Kidney capillary endothelial cell (primary cell): ENCODE data around the gene STS.
"Not testable (repeated sequence)": the region's sequence is repeated elsewhere in the genome, so short reads cannot be mapped to it uniquely, and the experiment has no call there.

Source experiments
- DNase-seq: peaks from one replicate; pipeline ENCODE4 v3.0.0-alpha.2; 2018; ENCODE audit warnings: low spot score

Gene STS

GRCh38 chrX:7143076-7143475 lies 4.4 kb upstream of the STS start:
- no peak for DNase-seq

- DNase-seq = no peak
Observed at GRCh38 chrX:7143941-7144525, 3.5 kb upstream of the STS start.

- DNase-seq = no peak
Observed at GRCh38 chrX:7145454-7145853, 2.1 kb upstream of the STS start.

- no peak for DNase-seq
Observed at GRCh38 chrX:7146020-7146702, 1.4 kb upstream of the STS start.

- no peak for DNase-seq
Observed at GRCh38 chrX:7146703-7147412, 654 bp upstream of the STS start.

GRCh38 chrX:7147978-7148854 lies 704 bp downstream of the STS start, which contains the start of gene PUDP:
TSS of gene PUDP (minus strand) at chrX:7148153. CDS start at chrX:7148113, 40 bp downstream.
- peak; percentile 92 for DNase-seq

- no peak for DNase-seq
Observed at GRCh38 chrX:7149411-7149810, 1.9 kb downstream of the STS start.

- no peak for DNase-seq
Observed at GRCh38 chrX:7153231-7153630, 5.7 kb downstream of the STS start.

GRCh38 chrX:7154041-7154597 lies 6.6 kb downstream of the STS start:
- DNase-seq = no peak

- DNase-seq = no peak
Observed at GRCh38 chrX:7155163-7155562, 7.7 kb downstream of the STS start.

- DNase-seq = no peak
Observed at GRCh38 chrX:7156879-7157278, 9.4 kb downstream of the STS start.

GRCh38 chrX:7158468-7158990 lies 11.0 kb downstream of the STS start:
- no peak for DNase-seq

GRCh38 chrX:7159149-7159861 lies 11.8 kb downstream of the STS start:
- DNase-seq = no peak

- DNase-seq = no peak
Observed at GRCh38 chrX:7163146-7163677, 15.7 kb downstream of the STS start.

GRCh38 chrX:7164174-7164573 lies 16.7 kb downstream of the STS start:
- no peak for DNase-seq

- no peak for DNase-seq
Observed at GRCh38 chrX:7168371-7168770, 20.9 kb downstream of the STS start.

- no peak for DNase-seq
Observed at GRCh38 chrX:7169627-7170026, 22.1 kb downstream of the STS start.

- DNase-seq = peak; percentile 69
Observed at GRCh38 chrX:7170898-7171297, 23.4 kb downstream of the STS start.

- DNase-seq = not testable (repeated sequence)
Observed at GRCh38 chrX:7178859-7179258, 31.3 kb downstream of the STS start.

GRCh38 chrX:7179446-7179845 lies 31.9 kb downstream of the STS start:
- no peak for DNase-seq

- DNase-seq = no peak
Observed at GRCh38 chrX:7184816-7185215, 37.3 kb downstream of the STS start.
